ENCODE data around the gene ZNF593OS.

GRCh38 chr1:26220199-26220912, 48.7 kb upstream of the ZNF593OS start:
- no peak for TF ChIP-seq EP300 (IDR thresholded peaks at IDR 0.05)
- no peak for TF ChIP-seq CTCF (IDR thresholded peaks at IDR 0.05)

All from esophagus muscularis mucosa (tissue), 3 donors.